ES-I3 (cell line): ENCODE data around the gene GDF2.

Experiments used
- H3K36me3 ChIP-seq: 2 replicates; pipeline ENCODE4 v1.6.1; 2013; ENCODE audit warnings: mild to moderate bottlenecking, low read length, control low read depth, moderate library complexity; ENCODE audit not compliant: insufficient read depth
- H3K4me1 ChIP-seq: 2 replicates; pipeline ENCODE4 v1.6.1; 2013; ENCODE audit warnings: mild to moderate bottlenecking, control low read depth, low read length; ENCODE audit not compliant: insufficient read depth
- H3K9ac ChIP-seq: 2 replicates; pipeline ENCODE4 v1.6.1; 2013; ENCODE audit warnings: low read depth, mild to moderate bottlenecking, low read length, moderate library complexity
- H3K9me3 ChIP-seq: 2 replicates; pipeline ENCODE4 v1.6.1; 2013; ENCODE audit warnings: mild to moderate bottlenecking, low read length, moderate library complexity; ENCODE audit not compliant: control insufficient read depth, insufficient read depth

The GDF2 gene

GRCh38 chr10:47298715-47299114 is 23.5 kb upstream of the GDF2 start:
- H3K9ac ChIP-seq: no peak overlapping the region
- H3K36me3 ChIP-seq: no peaks in the 10 kb centered on the region
- H3K4me1 ChIP-seq: no peaks in the 10 kb centered on the region
- H3K9me3 ChIP-seq: no peaks in the 10 kb centered on the region

GRCh38 chr10:47299611-47300428 is 22.4 kb upstream of the GDF2 start, which contains the start of gene GDF10:
TSS of gene GDF10 (plus strand) at chr10:47300197. CDS start at chr10:47300652, 455 bp downstream.
- H3K9ac ChIP-seq: peak within 1 kb of the TSS; percentile 52
- H3K4me1 ChIP-seq: no peaks in the 10 kb centered on the region
- H3K9me3 ChIP-seq: no peaks in the 10 kb centered on the region
- H3K36me3 ChIP-seq: no peaks in the 10 kb centered on the region

- no peaks in the 10 kb centered on the region for H3K4me1 ChIP-seq
- no peaks in the 10 kb centered on the region for H3K9me3 ChIP-seq
- H3K36me3 ChIP-seq: no peaks in the 10 kb centered on the region
- peak overlapping the region; percentile 52; the same call in 1 of the 2 replicates for H3K9ac ChIP-seq
Observed at GRCh38 chr10:47300429-47300931, 21.8 kb upstream of the GDF2 start.

- no peaks in the 10 kb centered on the region for H3K4me1 ChIP-seq
- H3K9ac ChIP-seq: no peak overlapping the region
- no peaks in the 10 kb centered on the region for H3K9me3 ChIP-seq
- no peaks in the 10 kb centered on the region for H3K36me3 ChIP-seq
Observed at GRCh38 chr10:47301833-47302232, 20.4 kb upstream of the GDF2 start.

GRCh38 chr10:47303105-47303504 is 19.1 kb upstream of the GDF2 start:
- Histone ChIP-seq H3K4me1 (no peaks in the 10 kb centered on the region), H3K36me3 (no peaks in the 10 kb centered on the region), H3K9ac (no peak overlapping the region), H3K9me3 (no peaks in the 10 kb centered on the region)

GRCh38 chr10:47303866-47304265 is 18.4 kb upstream of the GDF2 start:
- Histone ChIP-seq H3K9me3 (no peaks in the 10 kb centered on the region), H3K36me3 (no peaks in the 10 kb centered on the region), H3K4me1 (no peaks in the 10 kb centered on the region), H3K9ac (no peak overlapping the region)

- Histone ChIP-seq H3K9ac (no peak overlapping the region), H3K9me3 (no peaks in the 10 kb centered on the region), H3K4me1 (no peaks in the 10 kb centered on the region), H3K36me3 (no peaks in the 10 kb centered on the region)
Observed at GRCh38 chr10:47305566-47305965, 16.7 kb upstream of the GDF2 start.

- Histone ChIP-seq H3K9me3 (no peaks in the 10 kb centered on the region), H3K4me1 (no peaks in the 10 kb centered on the region), H3K36me3 (no peaks in the 10 kb centered on the region), H3K9ac (no peak overlapping the region)
Observed at GRCh38 chr10:47306387-47307210, 15.7 kb upstream of the GDF2 start.

GRCh38 chr10:47307381-47307780 is 14.9 kb upstream of the GDF2 start:
- H3K9ac ChIP-seq: no peak overlapping the region
- H3K4me1 ChIP-seq: no peaks in the 10 kb centered on the region
- no peaks in the 10 kb centered on the region for H3K36me3 ChIP-seq
- no peaks in the 10 kb centered on the region for H3K9me3 ChIP-seq

- Histone ChIP-seq H3K9me3 (no peaks in the 10 kb centered on the region), H3K36me3 (no peaks in the 10 kb centered on the region), H3K4me1 (no peaks in the 10 kb centered on the region), H3K9ac (no peak overlapping the region)
Observed at GRCh38 chr10:47308775-47309174, 13.5 kb upstream of the GDF2 start.

GRCh38 chr10:47309408-47310089 is 12.7 kb upstream of the GDF2 start:
- Histone ChIP-seq H3K9ac (no peak overlapping the region), H3K36me3 (no peaks in the 10 kb centered on the region), H3K4me1 (no peaks in the 10 kb centered on the region), H3K9me3 (no peaks in the 10 kb centered on the region)

GRCh38 chr10:47310090-47310505 is 12.2 kb upstream of the GDF2 start:
- Histone ChIP-seq H3K36me3 (no peaks in the 10 kb centered on the region), H3K9ac (no peak overlapping the region), H3K4me1 (no peaks in the 10 kb centered on the region), H3K9me3 (no peaks in the 10 kb centered on the region)

- Histone ChIP-seq H3K9me3 (no peaks in the 10 kb centered on the region), H3K9ac (no peak overlapping the region), H3K4me1 (no peaks in the 10 kb centered on the region), H3K36me3 (no peaks in the 10 kb centered on the region)
Observed at GRCh38 chr10:47311193-47311931, 10.9 kb upstream of the GDF2 start.
